ENCODE measurements around the gene CACNA2D3. TPM values are rescaled to one million over a fixed set of nuclear protein-coding genes. Genes with fewer than 3 reads are reported as not detected.

Gene CACNA2D3
- total RNA-seq, 1 donor from 2014 or later, result 2.5 TPM

GRCh38 chr3:54494209-54494608 lies 371.9 kb downstream of the CACNA2D3 start:
- Mint-ChIP-seq H3K4me3 (no peak overlapping the region), H3K27me3 (peaks cover 8% of the 10 kb centered on the region), H3K36me3 (no peaks in the 10 kb centered on the region), H3K27ac (no peak overlapping the region), H3K9me3 (no peaks in the 10 kb centered on the region), H3K4me1 (ENCODE audit: unreplicated experiment) (no peaks in the 10 kb centered on the region)
- TF ChIP-seq CTCF (conservative IDR thresholded peaks at IDR 0.05), result no peak
- no peak for DNase-seq (ENCODE audit: extremely low spot score, unreplicated experiment)

DNA sequence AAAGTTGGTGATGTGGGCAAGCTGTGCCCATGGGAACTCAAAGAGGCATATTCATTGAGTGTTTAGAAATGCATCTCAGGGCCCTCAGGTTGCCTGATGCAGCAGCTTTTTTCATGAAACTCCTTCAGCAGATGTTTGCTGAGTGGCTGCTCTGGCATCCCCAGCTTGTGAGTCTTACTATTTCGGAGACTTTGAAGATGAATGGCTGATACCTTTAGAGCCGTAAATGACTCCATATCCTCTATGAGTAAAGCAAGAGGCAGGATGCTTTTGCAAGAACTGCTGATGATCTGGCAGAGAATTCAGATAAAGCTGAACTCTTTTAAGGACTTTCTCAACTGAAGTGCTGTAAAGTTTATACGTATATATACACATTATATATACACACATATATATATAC lies 384.3 kb downstream of the CACNA2D3 start:
- no peak overlapping the region for H3K4me3 Mint-ChIP-seq
- no peaks in the 10 kb centered on the region for H3K36me3 Mint-ChIP-seq
- H3K27ac Mint-ChIP-seq, result no peak overlapping the region
- H3K9me3 Mint-ChIP-seq, result no peaks in the 10 kb centered on the region
- DNase-seq (ENCODE audit: extremely low spot score, unreplicated experiment), result no peak
- TF ChIP-seq CTCF (conservative IDR thresholded peaks at IDR 0.05), result no peak
- peaks cover 36% of the 10 kb centered on the region for H3K27me3 Mint-ChIP-seq
- no peaks in the 10 kb centered on the region for H3K4me1 Mint-ChIP-seq (ENCODE audit: unreplicated experiment)

DNA sequence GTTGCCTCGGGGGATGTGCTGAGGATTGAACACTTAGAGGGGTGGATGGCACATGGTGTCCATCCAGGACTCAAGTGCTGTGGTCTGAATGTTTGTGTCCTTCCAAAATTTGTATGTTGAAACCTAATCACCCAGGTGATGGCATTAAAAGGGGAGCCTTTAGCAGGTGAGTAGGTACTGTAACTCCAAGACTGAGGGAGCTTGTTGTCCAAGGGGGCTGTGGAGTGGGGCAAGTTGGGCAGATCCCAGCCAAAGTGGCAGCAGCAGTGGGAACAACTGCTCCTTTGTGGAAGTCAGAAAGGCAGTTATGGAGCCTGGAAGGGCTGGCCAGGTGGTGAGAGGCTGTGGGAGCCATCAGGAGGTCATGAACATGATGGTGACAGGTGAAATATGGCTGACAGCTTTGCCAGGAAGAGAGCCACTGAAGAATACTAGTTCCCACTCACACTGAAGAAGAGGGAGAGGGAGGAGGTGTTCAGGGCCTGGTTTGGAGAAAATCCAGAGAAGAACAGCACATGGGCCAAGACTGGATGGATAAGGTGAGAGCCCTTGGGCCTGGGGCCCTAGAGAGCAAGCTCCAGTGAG lies 385.6 kb downstream of the CACNA2D3 start:
- no peaks in the 10 kb centered on the region for H3K4me1 Mint-ChIP-seq (ENCODE audit: unreplicated experiment)
- no peak for TF ChIP-seq CTCF (conservative IDR thresholded peaks at IDR 0.05)
- no peak overlapping the region for H3K4me3 Mint-ChIP-seq
- no peak for DNase-seq (ENCODE audit: extremely low spot score, unreplicated experiment)
- no peak overlapping the region for H3K27ac Mint-ChIP-seq
- H3K9me3 Mint-ChIP-seq, result no peaks in the 10 kb centered on the region
- H3K27me3 Mint-ChIP-seq, result peaks cover 29% of the 10 kb centered on the region
- no peaks in the 10 kb centered on the region for H3K36me3 Mint-ChIP-seq

DNA sequence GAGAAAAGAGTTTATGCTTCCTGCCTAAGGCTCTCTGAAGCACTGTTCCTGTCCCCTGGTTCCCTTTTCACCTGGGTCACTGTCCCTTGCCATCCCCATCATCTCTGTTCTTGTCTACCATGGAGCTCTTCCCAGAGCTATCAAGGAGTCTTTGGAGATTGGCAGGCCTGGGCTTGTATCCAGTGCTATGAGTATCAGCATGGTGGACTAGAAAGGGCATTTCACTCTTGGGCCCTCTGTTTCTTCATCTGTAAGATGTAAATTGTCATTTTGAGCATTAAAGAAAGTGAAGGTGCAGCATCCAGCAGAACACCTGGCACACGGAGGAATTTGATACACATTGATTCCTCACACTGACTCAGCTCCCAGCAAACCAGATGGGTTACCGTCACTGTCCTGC lies 388.2 kb downstream of the CACNA2D3 start:
- Mint-ChIP-seq H3K27ac (no peak overlapping the region), H3K4me3 (no peak overlapping the region), H3K4me1 (ENCODE audit: unreplicated experiment) (no peaks in the 10 kb centered on the region), H3K27me3 (peaks cover 24% of the 10 kb centered on the region), H3K9me3 (no peaks in the 10 kb centered on the region), H3K36me3 (no peaks in the 10 kb centered on the region)
- TF ChIP-seq CTCF (conservative IDR thresholded peaks at IDR 0.05), result no peak
- no peak for DNase-seq (ENCODE audit: extremely low spot score, unreplicated experiment)

- no peak for DNase-seq (ENCODE audit: extremely low spot score, unreplicated experiment)
- no peaks in the 10 kb centered on the region for H3K4me1 Mint-ChIP-seq (ENCODE audit: unreplicated experiment)
- H3K36me3 Mint-ChIP-seq, result no peaks in the 10 kb centered on the region
- no peaks in the 10 kb centered on the region for H3K9me3 Mint-ChIP-seq
- TF ChIP-seq CTCF (conservative IDR thresholded peaks at IDR 0.05), result no peak
- peaks cover 26% of the 10 kb centered on the region for H3K27me3 Mint-ChIP-seq
- no peak overlapping the region for H3K27ac Mint-ChIP-seq
- no peak overlapping the region for H3K4me3 Mint-ChIP-seq
Measured at GRCh38 chr3:54511766-54512365, 389.5 kb downstream of the CACNA2D3 start.
